Stomach (tissue), 9 donors: Measurements from ENCODE around the gene RNF207. TPM values are rescaled to one million over a fixed set of nuclear protein-coding genes. Genes with fewer than 3 reads are reported as not detected.
A peak's percentile ranks its signal among the peaks of the same experiment; 100 is the strongest.

Experiments
- DNase-seq, 2 donors: peaks; one replicate each; pipeline versions ENCODE4 v3.0.0 to v3.0.0-alpha.2; 2013 to 2019
- H3K27ac ChIP-seq, 5 donors: fragments of 200-600 bp in 4 of 5; sonication (generic) in 4 of 5; one replicate each; pipeline ENCODE4 v1.5.1; 2013 to 2019; ENCODE audit warnings: mild to moderate bottlenecking in 1 of 5, moderate library complexity in 1 of 5
- H3K27me3 ChIP-seq, 3 donors: fragments of 200-600 bp; sonication (generic); one replicate each; pipeline ENCODE4 v1.5.1; 2017 to 2019; ENCODE audit warnings: mixed run types in 1 of 3
- H3K36me3 ChIP-seq, 4 donors: fragments of 200-600 bp; sonication (generic); 1 replicate in 3 of 4; 2 replicates in 1 of 4; pipeline ENCODE4 v1.5.1; 2016 to 2019
- H3K4me1 ChIP-seq, 4 donors: fragments of 200-600 bp; sonication (generic); one replicate each; pipeline ENCODE4 v1.5.1; 2016 to 2019
- H3K4me3 ChIP-seq, 4 donors: fragments of 200-600 bp; sonication (generic) in 3 of 4; one replicate each; pipeline ENCODE4 v1.5.1; 2016 to 2019; ENCODE audit warnings: mild to moderate bottlenecking in 1 of 4
- H3K9me3 ChIP-seq, 4 donors: fragments of 200-600 bp; sonication (generic); one replicate each; pipeline ENCODE4 v1.5.1; 2016 to 2019
- CTCF ChIP-seq, 7 experiments: fragments of 450-650 bp in 4 of 7; fragments of 200-600 bp in 3 of 7; sonication (generic) in 3 of 7; IDR thresholded peaks; one replicate each; pipeline ENCODE4 v1.5.1; 2016 to 2019; ENCODE audit warnings: antibody characterized with exemption in 7 of 7, control low read depth in 2 of 7, mild to moderate bottlenecking in 1 of 7
- EP300 ChIP-seq: sonication (generic); formaldehyde crosslinking; IDR thresholded peaks from one replicate; pipeline ENCODE4 v1.6.1; 2017; ENCODE audit warnings: antibody characterized with exemption
- POLR2A ChIP-seq, 4 donors: fragments of 450-650 bp; IDR thresholded peaks; one replicate each; pipeline ENCODE4 v1.6.1; 2016; ENCODE audit warnings: antibody characterized with exemption in 4 of 4, control low read depth in 2 of 4, mild to moderate bottlenecking in 1 of 4, moderate library complexity in 1 of 4
- POLR2AphosphoS5 ChIP-seq, 3 donors: sonication (generic); formaldehyde crosslinking; IDR thresholded peaks; one replicate each; pipeline ENCODE4 v1.6.1; 2016; ENCODE audit warnings: antibody characterized with exemption in 3 of 3
- WGBS, 5 donors: extraction: QIAGEN DNeasy Blood & Tissue Kit in 3 of 5; methylation state at CpG; one replicate each; pipeline versions ENCODE4 v1.1.5 to v1.1.7; 2013 to 2018; 5-methylcytosine and 5-hydroxymethylcytosine counted together
- intact Hi-C: fragments of 100-400 bp; cut with DNase I; formaldehyde crosslinking; loops from one replicate; pipeline ENCODE4 v1.15.1; 2023; ENCODE audit warnings: low total_unique reads
- polyA plus RNA-seq, 3 donors: library from polyadenylated mRNA; stranded (reverse); fragments of 200-250 nt; gene quantifications; one replicate each; pipeline ENCODE4 v1.2.3, GENCODE V29; 2013
- total RNA-seq, 5 donors: library from RNA; depleted of rRNA; stranded (reverse); fragments of >200 nt; gene quantifications; one replicate each; pipeline versions ENCODE4 v1.1.0 to v1.2.3, GENCODE V29; 2014 to 2016
- donor health status: healthy with polysubstance abuse.
- donor health status: Bipolar disorder and iron deficiency.
- donor health status: healthy.

Gene RNF207
- total and polyA plus RNA-seq, 8 donors, result 1.5 to 112 (median 21.8) TPM

- H3K9me3 ChIP-seq, result no peaks in the 10 kb centered on the region
- intact Hi-C loops, result no loop called here
- peaks cover 41 to 85% (median 83%) of the 10 kb centered on the region in 4 donors for H3K36me3 ChIP-seq
- H3K4me3 ChIP-seq, result no peak overlapping the region
- WGBS, 5 donors, result 80 to 88% (median 83%) methylated on average over 14 to 15 of the region's 15 CpGs
- peaks cover 0 to 10% (median 0%) of the 10 kb centered on the region in 4 donors for H3K4me1 ChIP-seq
- DNase-seq, result no peak
- no peak overlapping the region for H3K27ac ChIP-seq
- TF ChIP-seq POLR2AphosphoS5 (IDR thresholded peaks at IDR 0.05) (no peak), POLR2A (IDR thresholded peaks at IDR 0.05) (no peak), EP300 (no peak), CTCF (IDR thresholded peaks at IDR 0.05) (no peak)
- H3K27me3 ChIP-seq, result no peaks in the 10 kb centered on the region
Observed at GRCh38 chr1:6224718-6225117, 18.8 kb downstream of the RNF207 start.

- Histone ChIP-seq H3K36me3 (peaks cover 50 to 94% (median 91%) of the 10 kb centered on the region in 4 donors), H3K27me3 (no peaks in the 10 kb centered on the region), H3K9me3 (no peaks in the 10 kb centered on the region), H3K27ac (no peak overlapping the region), H3K4me1 (peaks cover 0 to under 1% (median 0%) of the 10 kb centered on the region in 4 donors), H3K4me3 (no peak overlapping the region)
- TF ChIP-seq EP300, result no peak
- TF ChIP-seq POLR2A (IDR thresholded peaks at IDR 0.05), result no peak
- TF ChIP-seq POLR2AphosphoS5 (IDR thresholded peaks at IDR 0.05), result no peak
- TF ChIP-seq CTCF (IDR thresholded peaks at IDR 0.05), result no peak
- 89 to 96% (median 94%) methylated on average over 8 of the region's 8 CpGs for WGBS, 5 donors
- intact Hi-C loops, result no loop called here
- no peak for DNase-seq
Observed at GRCh38 chr1:6225651-6226050, 19.7 kb downstream of the RNF207 start.

- Histone ChIP-seq H3K9me3 (no peaks in the 10 kb centered on the region), H3K4me1 (peaks cover 11 to 26% (median 17%) of the 10 kb centered on the region in 4 donors), H3K27me3 (peaks cover 0 to 8% (median 0%) of the 10 kb centered on the region in 3 donors), H3K4me3 (no peak overlapping the region), H3K36me3 (peaks cover 33 to 57% (median 55%) of the 10 kb centered on the region in 4 donors), H3K27ac (no peak overlapping the region)
- no peak for DNase-seq
- intact Hi-C loops, result no loop called here
- TF ChIP-seq POLR2AphosphoS5 (IDR thresholded peaks at IDR 0.05) (no peak), EP300 (no peak)
- 36 to 79% (median 67%) methylated on average over 1 of the region's 1 CpG for WGBS, 5 donors
Observed at GRCh38 chr1:6233376-6233775, 27.5 kb downstream of the RNF207 start.

- intact Hi-C loops, result no loop called here
- H3K9me3 ChIP-seq, result no peaks in the 10 kb centered on the region
- peak overlapping the region; percentile 83 to 89 (median 84) for H3K4me3 ChIP-seq
- no peak for DNase-seq
- peak overlapping the region in 3 of 5 donors; percentile 37 to 87 (median 77) for H3K27ac ChIP-seq
- 38 to 52% (median 43%) methylated on average over 16 to 20 of the region's 20 CpGs for WGBS, 5 donors
- peaks cover 25 to 44% (median 42%) of the 10 kb centered on the region in 4 donors for H3K36me3 ChIP-seq
- no peak for TF ChIP-seq POLR2A (IDR thresholded peaks at IDR 0.05)
- TF ChIP-seq CTCF (IDR thresholded peaks at IDR 0.05), result no peak
- TF ChIP-seq POLR2AphosphoS5 (IDR thresholded peaks at IDR 0.05), result no peak
- TF ChIP-seq EP300, result no peak
- H3K4me1 ChIP-seq, result peaks cover 11 to 26% (median 17%) of the 10 kb centered on the region in 4 donors
- peaks cover 0 to 21% (median 3%) of the 10 kb centered on the region in 3 donors for H3K27me3 ChIP-seq
Observed at GRCh38 chr1:6234502-6235295, 28.8 kb downstream of the RNF207 start.
